HEK293 (cell line): ENCODE results near the gene GBX2.

Experiments
- YY1 ChIP-seq: fragments of 450-650 bp; formaldehyde crosslinking; IDR thresholded peaks from 2 replicates; pipeline ENCODE4 v1.5.1; 2018; ENCODE audit warnings: missing biosample characterization, missing genetic modification characterization
- ZNF121 ChIP-seq: fragments of 450-650 bp; formaldehyde crosslinking; IDR thresholded peaks from 2 replicates; pipeline ENCODE4 v1.5.1; 2016; ENCODE audit warnings: missing biosample characterization, missing genetic modification characterization
- ZNF146 ChIP-seq: fragments of 450-650 bp; formaldehyde crosslinking; IDR thresholded peaks from 2 replicates; pipeline ENCODE4 v1.5.1; 2016; ENCODE audit warnings: missing biosample characterization, missing genetic modification characterization
- ZNF274 ChIP-seq, 2 experiments: fragments of 200-500 bp in 1 of 2; fragments of 450-650 bp in 1 of 2; sonication (Bioruptor generic) in 1 of 2; formaldehyde crosslinking in 1 of 2; IDR thresholded peaks; 2 replicates each; pipeline versions ENCODE4 v1.5.1 to v1.6.1; 2014 to 2016; ENCODE audit warnings: borderline replicate concordance in 1 of 2, inconsistent platforms in 1 of 2, low read length in 1 of 2, missing biosample characterization in 1 of 2, missing genetic modification characterization in 1 of 2
- ZNF302 ChIP-seq: fragments of 450-650 bp; formaldehyde crosslinking; IDR thresholded peaks from 2 replicates; pipeline ENCODE4 v1.5.1; 2016; ENCODE audit warnings: missing biosample characterization, missing genetic modification characterization, low read depth
- ZNF350 ChIP-seq: fragments of 450-650 bp; formaldehyde crosslinking; IDR thresholded peaks from 2 replicates; pipeline ENCODE4 v1.5.0; 2017; ENCODE audit warnings: missing biosample characterization, mild to moderate bottlenecking, missing genetic modification characterization
- ZNF473 ChIP-seq: fragments of 450-650 bp; formaldehyde crosslinking; IDR thresholded peaks from 2 replicates; pipeline ENCODE4 v1.5.1; 2017; ENCODE audit warnings: missing biosample characterization, missing genetic modification characterization
- ZNF621 ChIP-seq: fragments of 450-650 bp; formaldehyde crosslinking; IDR thresholded peaks from 2 replicates; pipeline ENCODE4 v1.5.1; 2017; ENCODE audit warnings: missing biosample characterization, missing genetic modification characterization
- ZNF776 ChIP-seq: fragments of 450-650 bp; formaldehyde crosslinking; IDR thresholded peaks from 2 replicates; pipeline ENCODE4 v1.5.0; 2017; ENCODE audit warnings: missing biosample characterization, missing genetic modification characterization, borderline replicate concordance
- TF ChIP-seq, protein P1 (sequence below): fragments of 450-650 bp; formaldehyde crosslinking; IDR thresholded peaks from 2 replicates; pipeline ENCODE4 v1.5.1; 2016; ENCODE audit warnings: missing biosample characterization, missing genetic modification characterization
- TF ChIP-seq, protein P2 (sequence below): fragments of 450-650 bp; formaldehyde crosslinking; IDR thresholded peaks from 2 replicates; pipeline ENCODE4 v1.5.1; 2016; ENCODE audit warnings: missing biosample characterization, missing genetic modification characterization, borderline replicate concordance
- TF ChIP-seq, protein P3 (sequence below): fragments of 450-650 bp; formaldehyde crosslinking; IDR thresholded peaks from 2 replicates; pipeline ENCODE4 v1.5.1; 2016; ENCODE audit warnings: missing biosample characterization, missing genetic modification characterization

DNA sequence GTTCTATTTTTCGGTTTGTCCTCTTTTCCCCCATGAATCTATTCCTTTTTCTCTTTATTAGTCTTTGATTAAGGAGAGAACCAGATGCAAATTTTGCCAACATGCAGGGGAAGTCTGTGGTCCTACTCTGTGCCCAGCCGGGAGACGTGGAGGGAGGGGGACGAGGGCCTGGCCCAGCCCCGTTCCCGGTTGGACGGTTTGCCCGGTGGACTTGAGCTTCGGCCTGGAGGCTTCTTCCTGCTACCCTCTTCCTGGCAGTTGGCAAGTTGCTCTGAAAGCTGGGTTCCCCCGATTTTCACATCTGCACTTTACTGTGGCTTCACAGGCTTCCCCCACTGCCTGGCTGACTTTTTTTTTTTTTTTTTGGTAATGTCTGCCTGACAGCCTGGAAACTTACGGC lies 39.3 kb upstream of the GBX2 start:
- TF ChIP-seq ZNF121 (tag by site-specific recombination) = no peak
- TF ChIP-seq ZNF146 (tag by site-specific recombination) = no peak
- TF ChIP-seq ZNF350 = no peak
- TF ChIP-seq, protein P1, sequence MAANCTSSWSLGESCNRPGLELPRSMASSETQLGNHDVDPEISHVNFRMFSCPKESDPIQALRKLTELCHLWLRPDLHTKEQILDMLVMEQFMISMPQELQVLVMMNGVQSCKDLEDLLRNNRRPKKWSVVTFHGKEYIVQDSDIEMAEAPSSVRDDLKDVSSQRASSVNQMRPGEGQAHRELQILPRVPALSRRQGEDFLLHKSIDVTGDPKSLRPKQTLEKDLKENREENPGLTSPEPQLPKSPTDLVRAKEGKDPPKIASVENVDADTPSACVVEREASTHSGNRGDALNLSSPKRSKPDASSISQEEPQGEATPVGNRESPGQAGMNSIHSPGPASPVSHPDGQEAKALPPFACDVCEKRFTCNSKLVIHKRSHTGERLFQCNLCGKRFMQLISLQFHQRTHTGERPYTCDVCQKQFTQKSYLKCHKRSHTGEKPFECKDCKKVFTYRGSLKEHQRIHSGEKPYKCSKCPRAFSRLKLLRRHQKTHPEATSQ (tag by site-specific recombination) = no peak
- no peak for TF ChIP-seq ZNF621
- TF ChIP-seq ZNF776 (tag by site-specific recombination) = no peak
- no peak for TF ChIP-seq ZNF274 (IDR thresholded peaks at IDR 0.05; ENCODE audit: low read length)
- no peak for TF ChIP-seq ZNF274 (tag by site-specific recombination; IDR thresholded peaks at IDR 0.05; ENCODE audit: borderline replicate concordance)
- TF ChIP-seq YY1 (tag by site-specific recombination) = no peak
- TF ChIP-seq, protein P2, sequence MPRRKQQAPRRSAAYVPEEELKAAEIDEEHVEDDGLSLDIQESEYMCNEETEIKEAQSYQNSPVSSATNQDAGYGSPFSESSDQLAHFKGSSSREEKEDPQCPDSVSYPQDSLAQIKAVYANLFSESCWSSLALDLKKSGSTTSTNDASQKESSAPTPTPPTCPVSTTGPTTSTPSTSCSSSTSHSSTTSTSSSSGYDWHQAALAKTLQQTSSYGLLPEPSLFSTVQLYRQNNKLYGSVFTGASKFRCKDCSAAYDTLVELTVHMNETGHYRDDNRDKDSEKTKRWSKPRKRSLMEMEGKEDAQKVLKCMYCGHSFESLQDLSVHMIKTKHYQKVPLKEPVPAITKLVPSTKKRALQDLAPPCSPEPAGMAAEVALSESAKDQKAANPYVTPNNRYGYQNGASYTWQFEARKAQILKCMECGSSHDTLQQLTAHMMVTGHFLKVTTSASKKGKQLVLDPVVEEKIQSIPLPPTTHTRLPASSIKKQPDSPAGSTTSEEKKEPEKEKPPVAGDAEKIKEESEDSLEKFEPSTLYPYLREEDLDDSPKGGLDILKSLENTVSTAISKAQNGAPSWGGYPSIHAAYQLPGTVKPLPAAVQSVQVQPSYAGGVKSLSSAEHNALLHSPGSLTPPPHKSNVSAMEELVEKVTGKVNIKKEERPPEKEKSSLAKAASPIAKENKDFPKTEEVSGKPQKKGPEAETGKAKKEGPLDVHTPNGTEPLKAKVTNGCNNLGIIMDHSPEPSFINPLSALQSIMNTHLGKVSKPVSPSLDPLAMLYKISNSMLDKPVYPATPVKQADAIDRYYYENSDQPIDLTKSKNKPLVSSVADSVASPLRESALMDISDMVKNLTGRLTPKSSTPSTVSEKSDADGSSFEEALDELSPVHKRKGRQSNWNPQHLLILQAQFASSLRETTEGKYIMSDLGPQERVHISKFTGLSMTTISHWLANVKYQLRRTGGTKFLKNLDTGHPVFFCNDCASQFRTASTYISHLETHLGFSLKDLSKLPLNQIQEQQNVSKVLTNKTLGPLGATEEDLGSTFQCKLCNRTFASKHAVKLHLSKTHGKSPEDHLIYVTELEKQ (tag by site-specific recombination) = no peak
- TF ChIP-seq, protein P3, sequence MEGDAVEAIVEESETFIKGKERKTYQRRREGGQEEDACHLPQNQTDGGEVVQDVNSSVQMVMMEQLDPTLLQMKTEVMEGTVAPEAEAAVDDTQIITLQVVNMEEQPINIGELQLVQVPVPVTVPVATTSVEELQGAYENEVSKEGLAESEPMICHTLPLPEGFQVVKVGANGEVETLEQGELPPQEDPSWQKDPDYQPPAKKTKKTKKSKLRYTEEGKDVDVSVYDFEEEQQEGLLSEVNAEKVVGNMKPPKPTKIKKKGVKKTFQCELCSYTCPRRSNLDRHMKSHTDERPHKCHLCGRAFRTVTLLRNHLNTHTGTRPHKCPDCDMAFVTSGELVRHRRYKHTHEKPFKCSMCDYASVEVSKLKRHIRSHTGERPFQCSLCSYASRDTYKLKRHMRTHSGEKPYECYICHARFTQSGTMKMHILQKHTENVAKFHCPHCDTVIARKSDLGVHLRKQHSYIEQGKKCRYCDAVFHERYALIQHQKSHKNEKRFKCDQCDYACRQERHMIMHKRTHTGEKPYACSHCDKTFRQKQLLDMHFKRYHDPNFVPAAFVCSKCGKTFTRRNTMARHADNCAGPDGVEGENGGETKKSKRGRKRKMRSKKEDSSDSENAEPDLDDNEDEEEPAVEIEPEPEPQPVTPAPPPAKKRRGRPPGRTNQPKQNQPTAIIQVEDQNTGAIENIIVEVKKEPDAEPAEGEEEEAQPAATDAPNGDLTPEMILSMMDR (tag by site-specific recombination) = no peak
- TF ChIP-seq ZNF302 (tag by site-specific recombination) = no peak
- TF ChIP-seq ZNF473 (tag by site-specific recombination) = no peak
